Mucosa of descending colon (tissue), 3 donors: ENCODE data around the gene ZNF80. TPM values are rescaled to one million over a fixed set of nuclear protein-coding genes. Genes with fewer than 3 reads are reported as not detected.
A peak's percentile ranks its signal among the peaks of the same experiment; 100 is the strongest.

ENCODE experiments used
- ATAC-seq: fragments of 200-7000 bp; cut with Tn5 transposase; one replicate; pipeline ENCODE4 v1.9.1; 2020; ENCODE audit warnings: mild to moderate bottlenecking, moderate library complexity
- DNase-seq, 3 donors: peaks; one replicate each; pipeline ENCODE4 v3.0.0-alpha.2; 2020
- H3K36me3 ChIP-seq: fragments of 200-600 bp; one replicate; pipeline ENCODE4 v1.8.0; 2021; ENCODE audit warnings: low read depth, mild to moderate bottlenecking
- H3K4me1 ChIP-seq: fragments of 200-600 bp; one replicate; pipeline ENCODE4 v1.8.0; 2021; ENCODE audit warnings: low read depth, mild to moderate bottlenecking
- H3K4me3 ChIP-seq: fragments of 200-600 bp; one replicate; pipeline ENCODE4 v1.8.0; 2021; ENCODE audit warnings: mild to moderate bottlenecking
- H3K9me3 ChIP-seq: fragments of 200-600 bp; one replicate; pipeline ENCODE4 v1.8.0; 2021; ENCODE audit warnings: mild to moderate bottlenecking
- CTCF ChIP-seq: fragments of 200-600 bp; IDR thresholded peaks from one replicate; pipeline ENCODE4 v1.8.0; 2022; ENCODE audit warnings: antibody characterized with exemption, mild to moderate bottlenecking
- intact Hi-C, 2 donors: fragments of 100-400 bp; cut with DNase I in 1 of 2; cut with micrococcal nuclease in 1 of 2; formaldehyde crosslinking; loops; one replicate each; pipeline versions ENCODE4 v1.11.0 to v1.11.1; 2022; cut with DNase I, micrococcal nuclease
- total RNA-seq, 3 donors: library from RNA; stranded (reverse); fragmentation: NEBNext Ultra II Directional in 2 of 3; extraction: Animal tissue kit (Norgen Biotek cat#: 25700) in 2 of 3; gene quantifications; one replicate each; pipeline versions ENCODE4 v1.2.1 to v1.2.4, GENCODE V29; 2021 to 2023
- donor health status: DM: no; HTN: no; CAD: no; lungs with moderate emphysema.
- donor health status: DM: no; HTN: no; CAD: no.
- donor health status: DM: no; HTN: yes; CAD: no.

The ZNF80 gene
- total RNA-seq, 3 donors from 2014 or later, result 0.19 TPM; not detected in 2

DNA sequence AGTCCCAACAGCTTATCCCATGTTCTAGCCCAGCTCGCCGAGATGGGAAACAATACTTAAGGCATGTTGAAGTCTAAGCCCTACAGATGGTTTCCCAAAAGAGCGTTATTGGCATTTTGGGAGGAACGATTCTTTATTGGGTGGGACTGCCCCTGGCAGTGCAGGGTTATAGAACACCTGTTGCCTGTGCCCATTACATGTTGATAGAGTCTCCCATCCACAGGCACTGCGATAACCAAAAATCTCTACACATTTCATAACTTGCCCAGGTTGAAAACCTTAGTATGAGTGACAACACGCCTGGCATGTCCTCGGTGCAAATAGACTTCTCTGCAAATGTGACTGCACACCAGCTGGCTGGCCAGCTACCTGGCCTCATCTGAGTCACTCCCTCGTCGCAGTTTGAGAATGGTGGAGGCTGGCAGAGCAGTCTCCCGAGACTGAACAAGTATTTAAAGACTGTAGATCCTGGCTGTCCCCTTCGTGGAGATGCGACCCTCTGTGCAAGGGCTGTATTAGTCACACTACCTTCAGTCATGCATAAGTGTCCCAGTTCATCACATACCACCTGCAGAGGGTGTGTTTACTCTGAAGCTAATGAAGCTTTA, 18.7 kb downstream of the ZNF80 start:
- ATAC-seq (no peak), DNase-seq (no peak)
- Histone ChIP-seq H3K9me3 (no peaks in the 10 kb centered on the region), H3K4me3 (no peak overlapping the region), H3K36me3 (no peaks in the 10 kb centered on the region), H3K4me1 (no peaks in the 10 kb centered on the region)
- TF ChIP-seq CTCF, result no peak
- intact Hi-C loops, result no loop called here

GRCh38 chr3:114218006-114218405, 19.4 kb downstream of the ZNF80 start:
- TF ChIP-seq CTCF, result no peak
- Histone ChIP-seq H3K36me3 (no peaks in the 10 kb centered on the region), H3K9me3 (no peaks in the 10 kb centered on the region), H3K4me1 (no peaks in the 10 kb centered on the region), H3K4me3 (no peak overlapping the region)
- ATAC-seq (no peak), DNase-seq (no peak)
- intact Hi-C loops, result no loop called here

- H3K9me3 ChIP-seq, result no peaks in the 10 kb centered on the region
- intact Hi-C loops, result no loop called here
- no peaks in the 10 kb centered on the region for H3K36me3 ChIP-seq
- no peak for TF ChIP-seq CTCF
- ATAC-seq (no peak), DNase-seq (no peak)
- no peak overlapping the region for H3K4me3 ChIP-seq
- H3K4me1 ChIP-seq, result no peaks in the 10 kb centered on the region
Measured at GRCh38 chr3:114217266-114217665, 20.1 kb downstream of the ZNF80 start.

DNA sequence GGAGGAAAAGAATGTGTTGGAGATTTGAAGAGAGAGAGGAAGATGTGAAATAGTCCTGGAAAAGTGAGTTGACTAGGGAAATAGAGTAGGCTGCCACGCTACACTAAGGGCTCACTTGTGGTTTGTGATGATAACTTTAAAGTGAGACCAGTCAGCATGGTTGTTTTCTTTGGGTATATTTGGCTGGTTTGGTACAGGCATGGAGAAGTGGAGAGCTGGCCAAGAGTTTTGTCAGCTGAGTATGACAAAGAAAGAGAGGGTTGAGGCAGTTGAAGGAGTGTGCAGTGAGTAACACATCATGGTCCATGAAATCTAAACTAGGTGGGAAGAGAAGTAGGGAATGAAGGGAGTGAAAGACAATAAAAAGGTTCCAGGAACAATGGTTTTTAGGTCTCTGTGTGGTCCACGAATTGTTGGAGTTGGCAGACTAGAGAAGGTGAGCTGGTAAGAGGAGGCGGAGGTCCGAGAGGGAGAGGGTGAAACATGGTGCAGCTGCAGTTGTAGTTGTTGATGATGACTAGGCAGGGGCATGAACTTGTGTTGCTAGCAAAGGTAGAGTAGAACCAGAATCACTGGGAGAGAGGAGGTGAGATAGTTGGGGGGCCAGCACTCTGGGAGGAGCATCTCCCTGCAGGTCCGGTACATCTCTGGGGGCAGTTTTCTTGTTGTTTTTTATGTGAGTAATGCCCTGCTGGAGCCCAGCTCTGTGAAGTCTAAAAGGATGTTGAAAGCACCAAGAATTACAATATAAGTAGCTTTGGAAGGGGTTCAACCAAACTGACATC, 21.0 kb downstream of the ZNF80 start:
- Histone ChIP-seq H3K9me3 (no peaks in the 10 kb centered on the region), H3K4me3 (no peak overlapping the region), H3K36me3 (no peaks in the 10 kb centered on the region), H3K4me1 (no peaks in the 10 kb centered on the region)
- DNase-seq (no peak), ATAC-seq (no peak)
- intact Hi-C loops, result no loop called here
- no peak for TF ChIP-seq CTCF

GRCh38 chr3:114214542-114215341, 22.6 kb downstream of the ZNF80 start:
- DNase-seq, result no peak
- TF ChIP-seq CTCF, result no peak
- Histone ChIP-seq H3K4me1 (no peaks in the 10 kb centered on the region), H3K4me3 (no peak overlapping the region), H3K36me3 (no peaks in the 10 kb centered on the region), H3K9me3 (no peaks in the 10 kb centered on the region)
- intact Hi-C loops, result no loop called here
- peak; percentile 73 for ATAC-seq
